Spinal cord (tissue), 10 donors: ENCODE data around the gene CLEC4G. TPM values are rescaled to one million over a fixed set of nuclear protein-coding genes. Genes with fewer than 3 reads are reported as not detected.

Source experiments
- DNase-seq, 6 donors: peaks; one replicate each; pipeline versions ENCODE4 v3.0.0 to v3.0.0-alpha.2; 2013 to 2015; ENCODE audit warnings: low spot score in 6 of 6, low read depth in 4 of 6
- H3K27ac ChIP-seq: one replicate; pipeline ENCODE4 v1.5.1; 2013; ENCODE audit warnings: low read depth, low read length, control low read depth
- H3K27me3 ChIP-seq: one replicate; pipeline ENCODE4 v1.6.1; 2013; ENCODE audit warnings: low read length; ENCODE audit not compliant: control insufficient read depth, insufficient read depth
- H3K36me3 ChIP-seq: one replicate; pipeline ENCODE4 v1.6.1; 2013; ENCODE audit warnings: low read length; ENCODE audit not compliant: control insufficient read depth, insufficient read depth
- H3K4me1 ChIP-seq: one replicate; pipeline ENCODE4 v1.6.1; 2013; ENCODE audit warnings: low read length; ENCODE audit not compliant: control insufficient read depth, insufficient read depth
- H3K4me3 ChIP-seq: one replicate; pipeline ENCODE4 v1.5.1; 2013; ENCODE audit warnings: low read depth, low read length, control low read depth
- H3K9me3 ChIP-seq: one replicate; pipeline ENCODE4 v1.6.1; 2013; ENCODE audit warnings: low read length; ENCODE audit not compliant: control insufficient read depth, insufficient read depth
- WGBS: methylation state at CpG from one replicate; pipeline ENCODE4 v1.1.5; 2013; ENCODE audit warnings: missing lambda C conversion rate; ENCODE audit not compliant: insufficient coverage; 5-methylcytosine and 5-hydroxymethylcytosine counted together
- polyA plus RNA-seq, 2 donors: library from polyadenylated mRNA; unstranded; fragments of 120-200 nt; gene quantifications; one replicate each; pipeline ENCODE4 v1.2.1, GENCODE V29; 2013; ENCODE audit not compliant: insufficient read length in 2 of 2
- total RNA-seq, 2 donors: library from RNA; depleted of rRNA in 1 of 2; stranded (reverse); fragments of 120-200 nt in 1 of 2; fragments of >200 nt in 1 of 2; gene quantifications; one replicate each; pipeline versions ENCODE4 v1.2.3 to v1.2.4, GENCODE V29; 2013 to 2014
- donor health status: healthy.

Gene CLEC4G
- total and polyA plus RNA-seq, 4 donors, result 0.17 to 2.1 (median 1.0) TPM

GRCh38 chr19:7710616-7711015 lies 21.3 kb downstream of the CLEC4G start:
- 86% methylated on average over 5 of the region's 5 CpGs for WGBS
- H3K4me3 ChIP-seq, result no peak overlapping the region
- H3K9me3 ChIP-seq, result no peaks in the 10 kb centered on the region
- no peaks in the 10 kb centered on the region for H3K36me3 ChIP-seq
- DNase-seq, result no peak
- no peak overlapping the region for H3K27ac ChIP-seq
- H3K4me1 ChIP-seq, result no peaks in the 10 kb centered on the region
- no peaks in the 10 kb centered on the region for H3K27me3 ChIP-seq

- no peak overlapping the region for H3K27ac ChIP-seq
- no peaks in the 10 kb centered on the region for H3K4me1 ChIP-seq
- H3K27me3 ChIP-seq, result no peaks in the 10 kb centered on the region
- no peak overlapping the region for H3K4me3 ChIP-seq
- no peak for DNase-seq
- H3K9me3 ChIP-seq, result no peaks in the 10 kb centered on the region
- H3K36me3 ChIP-seq, result no peaks in the 10 kb centered on the region
- WGBS, result 73% methylated on average over 6 of the region's 10 CpGs
These were observed 21.9 kb downstream of the CLEC4G start for GRCh38 chr19:7709932-7710460.

GRCh38 chr19:7706955-7707456 lies 24.9 kb downstream of the CLEC4G start:
- Histone ChIP-seq H3K27me3 (no peaks in the 10 kb centered on the region), H3K9me3 (no peaks in the 10 kb centered on the region), H3K27ac (no peak overlapping the region), H3K36me3 (no peaks in the 10 kb centered on the region), H3K4me1 (no peaks in the 10 kb centered on the region), H3K4me3 (no peak overlapping the region)
- WGBS, result 63% methylated on average over 4 of the region's 8 CpGs
- DNase-seq, result no peak

- 89% methylated on average over 11 of the region's 14 CpGs for WGBS
- no peaks in the 10 kb centered on the region for H3K36me3 ChIP-seq
- H3K9me3 ChIP-seq, result no peaks in the 10 kb centered on the region
- H3K4me1 ChIP-seq, result no peaks in the 10 kb centered on the region
- no peaks in the 10 kb centered on the region for H3K27me3 ChIP-seq
- no peak overlapping the region for H3K4me3 ChIP-seq
- no peak for DNase-seq
- no peak overlapping the region for H3K27ac ChIP-seq
These were observed 25.5 kb downstream of the CLEC4G start for GRCh38 chr19:7706188-7706954.

- Histone ChIP-seq H3K36me3 (no peaks in the 10 kb centered on the region), H3K27ac (no peak overlapping the region), H3K4me3 (no peak overlapping the region), H3K4me1 (no peaks in the 10 kb centered on the region), H3K27me3 (no peaks in the 10 kb centered on the region), H3K9me3 (no peaks in the 10 kb centered on the region)
- 64% methylated on average over 18 of the region's 24 CpGs for WGBS
- DNase-seq, result no peak
These were observed 26.3 kb downstream of the CLEC4G start for GRCh38 chr19:7705387-7706187.

GRCh38 chr19:7704280-7705060 lies 27.4 kb downstream of the CLEC4G start:
- Histone ChIP-seq H3K4me3 (no peak overlapping the region), H3K4me1 (no peaks in the 10 kb centered on the region), H3K9me3 (no peaks in the 10 kb centered on the region), H3K27me3 (peaks cover 1% of the 10 kb centered on the region), H3K27ac (no peak overlapping the region), H3K36me3 (no peaks in the 10 kb centered on the region)
- 78% methylated on average over 6 of the region's 6 CpGs for WGBS
- no peak for DNase-seq

GRCh38 chr19:7703332-7703731 lies 28.6 kb downstream of the CLEC4G start:
- H3K4me1 ChIP-seq, result no peaks in the 10 kb centered on the region
- no peak overlapping the region for H3K27ac ChIP-seq
- no peak for DNase-seq
- no peaks in the 10 kb centered on the region for H3K9me3 ChIP-seq
- H3K4me3 ChIP-seq, result no peak overlapping the region
- H3K27me3 ChIP-seq, result peaks cover 10% of the 10 kb centered on the region
- H3K36me3 ChIP-seq, result no peaks in the 10 kb centered on the region
- WGBS, result 64% methylated on average over 8 of the region's 8 CpGs

GRCh38 chr19:7701654-7702457 lies 30.1 kb downstream of the CLEC4G start, which contains the start of gene FCER2:
Gene FCER2 (minus strand): TSS chr19:7702131. CDS start chr19:7699760, 2,371 bp downstream.
- no peak within 1 kb of the TSS for H3K27ac ChIP-seq

More at GRCh38 chr19:7701654-7702457, 30.1 kb downstream of the CLEC4G start, which contains the start of gene FCER2:
- WGBS, result 66% methylated on average over 13 of the region's 20 CpGs
- Histone ChIP-seq H3K27me3 (peaks cover 16% of the 10 kb centered on the region), H3K9me3 (no peaks in the 10 kb centered on the region), H3K4me3 (no peak within 1 kb of the TSS), H3K36me3 (no peaks in the 10 kb centered on the region), H3K4me1 (no peaks in the 10 kb centered on the region)
- DNase-seq, result no peak
